Psoas muscle (tissue), 8 donors: Measurements from ENCODE around the gene CNEP1R1. TPM values are rescaled to one million over a fixed set of nuclear protein-coding genes. Genes with fewer than 3 reads are reported as not detected.

Experiments used
- ATAC-seq, 4 donors: fragments of 200-7000 bp; cut with Tn5 transposase; one replicate each; pipeline ENCODE4 v1.9.1; 2020; ENCODE audit warnings: moderate library complexity in 3 of 4, mild to moderate bottlenecking in 2 of 4
- DNase-seq, 2 donors: peaks; one replicate each; pipeline ENCODE4 v3.0.0-alpha.2; 2020
- H3K27ac ChIP-seq: fragments of 200-600 bp; one replicate; pipeline ENCODE4 v1.8.0; 2022
- H3K27me3 ChIP-seq, 3 donors: fragments of 200-600 bp in 1 of 3; one replicate each; pipeline versions ENCODE4 v1.6.1 to v1.8.0; 2013 to 2022; ENCODE audit warnings: low read length in 2 of 3, mild to moderate bottlenecking in 2 of 3, moderate library complexity in 1 of 3; ENCODE audit not compliant: insufficient read depth in 3 of 3
- H3K36me3 ChIP-seq, 2 donors: fragments of 200-600 bp in 1 of 2; one replicate each; pipeline versions ENCODE4 v1.6.1 to v1.8.0; 2013 to 2022; ENCODE audit warnings: low read depth in 1 of 2, mild to moderate bottlenecking in 1 of 2, moderate library complexity in 1 of 2; ENCODE audit not compliant: insufficient read depth in 1 of 2
- H3K4me1 ChIP-seq: fragments of 200-600 bp; one replicate; pipeline ENCODE4 v1.8.0; 2022
- H3K4me3 ChIP-seq: fragments of 200-600 bp; one replicate; pipeline ENCODE4 v1.8.0; 2022; ENCODE audit warnings: mild to moderate bottlenecking
- H3K9me3 ChIP-seq: fragments of 200-600 bp; one replicate; pipeline ENCODE4 v1.8.0; 2022
- WGBS, 3 donors: extraction: QIAGEN DNeasy Blood & Tissue Kit; methylation state at CpG; one replicate each; pipeline versions ENCODE4 v1.1.6 to v1.1.7; 2013; 5-methylcytosine and 5-hydroxymethylcytosine counted together
- intact Hi-C, 2 donors: fragments of 100-400 bp; cut with DNase I; formaldehyde crosslinking; loops; one replicate each; pipeline versions ENCODE4 v1.11.0 to v1.14.2; 2022
- polyA plus RNA-seq, 3 donors: library from polyadenylated mRNA; stranded (reverse); fragments of 200-250 nt; gene quantifications; one replicate each; pipeline ENCODE4 v1.2.3, GENCODE V29; 2013
- total RNA-seq, 4 donors: library from RNA; stranded (reverse); fragmentation: NEBNext Ultra II Directional in 2 of 4; extraction: Animal tissue kit (Norgen Biotek cat#: 25700) in 2 of 4; gene quantifications; one replicate each; pipeline versions ENCODE4 v1.2.1 to v1.2.4, GENCODE V29; 2021 to 2023
- TF ChIP-seq, protein P1 (sequence below): fragments of 200-600 bp; IDR thresholded peaks from one replicate; pipeline ENCODE4 v1.8.0; 2022; ENCODE audit warnings: antibody characterized with exemption
- donor health status: healthy with polysubstance abuse.
- donor health status: DM: no; HTN: no; CAD: no; lungs with moderate emphysema.
- donor health status: Bipolar disorder and iron deficiency.
- donor health status: healthy.
- donor health status: DM: yes; HTN: yes; CAD: no.
- donor health status: DM: no; HTN: no; CAD: no.
- donor health status: DM: no; HTN: no; CAD: no.
- donor health status: DM: yes; HTN: yes; CAD: no.

CNEP1R1 gene
- total and polyA plus RNA-seq, 7 donors = 10.9 to 45.5 (median 15.3) TPM

DNA sequence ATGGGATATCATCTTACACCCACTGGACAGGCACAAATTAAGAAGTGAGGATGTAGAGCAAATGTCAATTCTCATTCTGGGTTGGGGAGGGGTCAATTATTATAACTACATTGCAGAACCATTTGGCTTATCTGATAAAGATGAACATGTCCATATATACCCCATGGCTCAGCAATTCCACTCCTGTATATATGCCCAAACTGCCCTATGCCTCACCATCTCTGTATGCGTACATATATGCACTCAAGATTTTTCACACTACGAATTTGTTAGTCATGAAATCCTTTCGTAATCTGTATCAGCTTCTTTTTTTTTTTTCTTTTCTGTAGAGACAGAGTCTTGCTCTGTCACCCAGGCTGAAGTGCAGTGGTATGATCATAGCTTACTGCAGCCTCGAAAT lies 20.8 kb upstream of the CNEP1R1 start:
- 80 to 91% (median 86%) methylated on average over 4 of the region's 4 CpGs for WGBS, 3 donors
- Histone ChIP-seq H3K27me3 (peaks cover 0 to 4% (median 0%) of the 10 kb centered on the region in 3 donors), H3K9me3 (no peaks in the 10 kb centered on the region), H3K4me1 (no peaks in the 10 kb centered on the region), H3K27ac (no peak overlapping the region), H3K36me3 (no peaks in the 10 kb centered on the region), H3K4me3 (no peak overlapping the region)
- TF ChIP-seq, protein P1, sequence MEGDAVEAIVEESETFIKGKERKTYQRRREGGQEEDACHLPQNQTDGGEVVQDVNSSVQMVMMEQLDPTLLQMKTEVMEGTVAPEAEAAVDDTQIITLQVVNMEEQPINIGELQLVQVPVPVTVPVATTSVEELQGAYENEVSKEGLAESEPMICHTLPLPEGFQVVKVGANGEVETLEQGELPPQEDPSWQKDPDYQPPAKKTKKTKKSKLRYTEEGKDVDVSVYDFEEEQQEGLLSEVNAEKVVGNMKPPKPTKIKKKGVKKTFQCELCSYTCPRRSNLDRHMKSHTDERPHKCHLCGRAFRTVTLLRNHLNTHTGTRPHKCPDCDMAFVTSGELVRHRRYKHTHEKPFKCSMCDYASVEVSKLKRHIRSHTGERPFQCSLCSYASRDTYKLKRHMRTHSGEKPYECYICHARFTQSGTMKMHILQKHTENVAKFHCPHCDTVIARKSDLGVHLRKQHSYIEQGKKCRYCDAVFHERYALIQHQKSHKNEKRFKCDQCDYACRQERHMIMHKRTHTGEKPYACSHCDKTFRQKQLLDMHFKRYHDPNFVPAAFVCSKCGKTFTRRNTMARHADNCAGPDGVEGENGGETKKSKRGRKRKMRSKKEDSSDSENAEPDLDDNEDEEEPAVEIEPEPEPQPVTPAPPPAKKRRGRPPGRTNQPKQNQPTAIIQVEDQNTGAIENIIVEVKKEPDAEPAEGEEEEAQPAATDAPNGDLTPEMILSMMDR = no peak
- ATAC-seq = no peak
- intact Hi-C loops = no loop called here
- DNase-seq = no peak

DNA sequence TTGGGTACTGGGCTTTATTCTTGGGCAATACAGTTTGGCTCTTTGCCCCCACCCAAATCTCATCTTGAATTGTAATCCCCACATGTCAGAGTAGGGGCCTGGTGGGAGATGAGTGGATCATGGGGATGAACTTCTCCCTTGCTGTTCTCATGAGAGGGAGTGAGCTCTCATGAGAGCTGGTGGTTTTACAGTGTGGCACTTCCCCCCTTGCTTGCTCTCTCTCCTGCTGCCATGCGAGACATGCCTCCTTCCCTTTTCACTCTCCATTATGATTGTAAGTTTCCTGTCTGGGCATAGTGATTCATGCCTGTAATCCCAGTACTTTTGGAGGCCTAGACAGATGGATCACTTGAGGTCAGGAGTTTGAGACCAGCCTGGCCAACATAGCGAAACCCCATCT lies 18.1 kb upstream of the CNEP1R1 start:
- TF ChIP-seq, protein P1 = no peak
- H3K4me3 ChIP-seq = no peak overlapping the region
- DNase-seq (no peak), ATAC-seq (no peak)
- no peaks in the 10 kb centered on the region for H3K4me1 ChIP-seq
- no peaks in the 10 kb centered on the region for H3K36me3 ChIP-seq
- peaks cover 0 to 4% (median 0%) of the 10 kb centered on the region in 3 donors for H3K27me3 ChIP-seq
- H3K9me3 ChIP-seq = no peaks in the 10 kb centered on the region
- 85 to 94% (median 85%) methylated on average over 2 of the region's 2 CpGs for WGBS, 3 donors
- intact Hi-C loops = no loop called here
- no peak overlapping the region for H3K27ac ChIP-seq

DNA sequence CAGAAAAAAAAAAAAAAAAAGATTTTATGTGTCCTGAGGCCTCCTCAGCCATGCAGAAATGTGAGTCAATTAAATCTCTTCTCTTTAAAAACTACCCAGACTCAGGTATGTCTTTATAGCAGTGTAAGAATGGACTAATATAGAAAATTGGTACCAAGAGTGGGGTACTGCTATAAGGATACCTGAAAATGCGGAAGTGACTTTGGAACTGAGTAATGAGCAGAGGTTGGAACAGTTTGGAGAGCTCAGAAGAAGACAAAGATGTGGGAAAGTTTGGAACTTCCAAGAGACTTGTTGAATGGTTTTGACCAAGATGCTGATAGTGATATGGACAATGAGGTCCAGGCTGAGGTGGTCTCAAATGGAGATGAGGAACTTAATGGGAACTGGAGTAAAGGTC lies 17.3 kb upstream of the CNEP1R1 start:
- no peaks in the 10 kb centered on the region for H3K36me3 ChIP-seq
- H3K27ac ChIP-seq = no peak overlapping the region
- no peaks in the 10 kb centered on the region for H3K4me1 ChIP-seq
- intact Hi-C loops = no loop called here
- no peak for ATAC-seq
- no peak for DNase-seq
- WGBS, 3 donors = 96 to 100% (median 99%) methylated on average over 1 of the region's 1 CpG
- H3K27me3 ChIP-seq = no peaks in the 10 kb centered on the region
- no peak overlapping the region for H3K4me3 ChIP-seq
- no peaks in the 10 kb centered on the region for H3K9me3 ChIP-seq
- TF ChIP-seq, protein P1 = no peak

DNA sequence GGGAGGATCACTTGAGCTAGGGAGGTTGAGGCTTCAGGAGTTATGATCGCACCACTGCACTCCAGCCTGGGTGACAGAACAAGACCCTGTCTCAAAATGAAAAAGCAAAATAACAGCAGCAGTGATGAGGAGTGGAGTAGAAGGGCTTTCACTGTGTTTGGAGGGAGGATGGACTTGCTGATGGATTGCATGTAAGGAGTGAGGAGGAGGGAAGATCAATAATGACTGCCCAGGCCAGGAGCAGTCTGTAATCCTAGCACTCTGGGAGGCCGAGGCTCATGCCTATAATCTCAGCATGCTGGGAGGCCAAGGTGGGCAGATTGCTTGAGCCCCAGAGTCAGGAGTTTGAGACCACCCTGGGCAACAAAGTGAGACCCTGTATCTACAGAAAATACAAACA lies 14.8 kb upstream of the CNEP1R1 start:
- DNase-seq = no peak
- Histone ChIP-seq H3K36me3 (no peaks in the 10 kb centered on the region), H3K9me3 (no peaks in the 10 kb centered on the region), H3K4me1 (no peaks in the 10 kb centered on the region), H3K27me3 (no peaks in the 10 kb centered on the region), H3K27ac (no peak overlapping the region), H3K4me3 (no peak overlapping the region)
- 87 to 91% (median 88%) methylated on average over 2 of the region's 2 CpGs for WGBS, 3 donors
- intact Hi-C loops = no loop called here
- TF ChIP-seq, protein P1 = no peak
- ATAC-seq = no peak

DNA sequence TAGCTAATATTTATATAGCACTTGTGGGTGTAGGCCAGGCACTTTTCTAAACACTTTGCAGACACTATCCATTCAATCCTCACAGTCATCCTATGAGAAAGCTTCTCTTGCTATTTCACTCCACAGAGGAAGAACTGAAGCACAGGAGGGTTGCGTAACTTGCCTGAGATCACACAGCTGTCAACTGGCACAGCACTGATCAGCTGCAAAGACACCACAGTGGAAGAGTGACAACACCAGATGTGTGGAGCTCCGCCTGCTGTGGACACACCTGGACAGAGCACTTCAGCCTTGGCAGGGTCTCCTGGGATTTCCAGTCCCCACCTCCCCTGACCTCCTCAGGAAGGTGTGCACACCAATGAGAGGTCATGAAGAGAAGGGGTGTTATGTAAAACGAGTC lies 13.3 kb upstream of the CNEP1R1 start:
- TF ChIP-seq, protein P1 = no peak
- Histone ChIP-seq H3K4me1 (no peaks in the 10 kb centered on the region), H3K27me3 (no peaks in the 10 kb centered on the region), H3K36me3 (no peaks in the 10 kb centered on the region), H3K9me3 (no peaks in the 10 kb centered on the region), H3K27ac (no peak overlapping the region), H3K4me3 (no peak overlapping the region)
- WGBS, 3 donors = 56 to 62% (median 60%) methylated on average over 3 of the region's 3 CpGs
- DNase-seq (no peak), ATAC-seq (no peak)
- intact Hi-C loops = no loop called here
